Heart right ventricle (tissue), 16 donors: Measurements from ENCODE around the gene SRPX. TPM values are rescaled to one million over a fixed set of nuclear protein-coding genes. Genes with fewer than 3 reads are reported as not detected.

Experiments used
- ATAC-seq, 8 donors: fragments of 200-7000 bp; cut with Tn5 transposase; one replicate each; pipeline ENCODE4 v1.9.1; 2020; ENCODE audit warnings: mild to moderate bottlenecking in 8 of 8, moderate library complexity in 8 of 8, moderate number of reproducible peaks in 1 of 8
- DNase-seq, 2 donors: peaks; one replicate each; pipeline ENCODE4 v3.0.0-alpha.2; 2020
- H3K27ac ChIP-seq, 10 donors: fragments of 200-600 bp; sonication (generic) in 2 of 10; one replicate each; pipeline versions ENCODE4 v1.5.0 to v1.8.0; 2020 to 2022; ENCODE audit warnings: mild to moderate bottlenecking in 3 of 10
- H3K27me3 ChIP-seq, 7 donors: fragments of 200-600 bp; one replicate each; pipeline ENCODE4 v1.8.0; 2021 to 2022; ENCODE audit warnings: mild to moderate bottlenecking in 2 of 7
- H3K36me3 ChIP-seq, 9 donors: fragments of 200-600 bp; sonication (generic) in 1 of 9; one replicate each; pipeline versions ENCODE4 v1.5.0 to v1.8.0; 2020 to 2022; ENCODE audit warnings: mild to moderate bottlenecking in 2 of 9
- H3K4me1 ChIP-seq, 9 donors: fragments of 200-600 bp; sonication (generic) in 1 of 9; one replicate each; pipeline versions ENCODE4 v1.5.0 to v1.8.0; 2020 to 2022; ENCODE audit warnings: mild to moderate bottlenecking in 4 of 9
- H3K4me3 ChIP-seq, 10 donors: fragments of 200-600 bp; sonication (generic) in 2 of 10; one replicate each; pipeline versions ENCODE4 v1.5.0 to v1.8.0; 2020 to 2022; ENCODE audit warnings: mild to moderate bottlenecking in 7 of 10, moderate library complexity in 2 of 10
- H3K9me3 ChIP-seq, 11 donors: fragments of 200-600 bp in 10 of 11; sonication (generic) in 2 of 11; one replicate each; pipeline versions ENCODE4 v1.5.0 to v1.8.0; 2013 to 2022; ENCODE audit warnings: mild to moderate bottlenecking in 2 of 11, control low read depth in 1 of 11, moderate library complexity in 1 of 11
- WGBS, 2 donors: extraction: QIAGEN DNeasy Blood & Tissue Kit; methylation state at CpG; one replicate each; pipeline ENCODE4 v1.1.7; 2013; ENCODE audit warnings: inconsistent platforms in 1 of 2; 5-methylcytosine and 5-hydroxymethylcytosine counted together
- intact Hi-C, 10 donors: fragments of 100-400 bp; cut with DNase I; formaldehyde crosslinking; loops; one replicate each; pipeline versions ENCODE4 v1.11.1 to v1.14.2; 2022
- polyA plus RNA-seq, 2 donors: library from polyadenylated mRNA; stranded (reverse); fragments of 200-250 nt; gene quantifications; one replicate each; pipeline ENCODE4 v1.2.3, GENCODE V29; 2013
- total RNA-seq, 10 donors: library from RNA; stranded (reverse); fragmentation: NEBNext Ultra II Directional in 3 of 10; extraction: Animal tissue kit (Norgen Biotek cat#: 25700) in 3 of 10; gene quantifications; one replicate each; pipeline versions ENCODE4 v1.2.1 to v1.2.4, GENCODE V29; 2021 to 2023
- TF ChIP-seq, protein P1 (sequence below), 9 donors: fragments of 200-600 bp; sonication (generic) in 2 of 9; IDR thresholded peaks; one replicate each; pipeline versions ENCODE4 v1.5.0 to v1.8.0; 2021 to 2022; ENCODE audit warnings: antibody characterized with exemption in 9 of 9, mild to moderate bottlenecking in 5 of 9, moderate library complexity in 1 of 9
- donor health status: Arrhythmogenic right ventricular cardiomyopathy.
- donor health status: ischemic (EF 13 %, LVEDD 7.1; RV severe dilation, severe dysfunction).
- donor health status: healthy with polysubstance abuse.
- donor health status: DM: no; HTN: yes; CAD: no.
- donor health status: DM: no; HTN: no; CAD: no.
- donor health status: ischemic (EF 25% LVEDD 6.9; RV normal size, moderate dysfunction).
- donor health status: ischemic (EF 25% LVEDD 5.7; RV mildly dilated, moderate dysfunction).
- donor health status: healthy.
- donor health status: DM: yes; HTN: yes; CAD: no.
- donor health status: Ischemic cardiomyopathy.
- donor health status: ischemic (EF 35%, LVEDD 5.7; RV mildly dilated, moderate dysfunction).
- donor health status: nonischemic (EF 11% LVEDD 7.7; RV severe dilation, severe dysfunction).
- donor health status: DM: yes; HTN: yes; CAD: no.
- donor health status: PGD.
- donor health status: ischemic (EF 29% LVEDD 5.4; RV normal size, mild dysfunction).
- donor health status: nonischemic (EF 23%, LVEDD 6.1; RV moderate dilation, normal function).

Gene SRPX
- total and polyA plus RNA-seq, 12 donors, result 34.8 to 204 (median 49.8) TPM

DNA sequence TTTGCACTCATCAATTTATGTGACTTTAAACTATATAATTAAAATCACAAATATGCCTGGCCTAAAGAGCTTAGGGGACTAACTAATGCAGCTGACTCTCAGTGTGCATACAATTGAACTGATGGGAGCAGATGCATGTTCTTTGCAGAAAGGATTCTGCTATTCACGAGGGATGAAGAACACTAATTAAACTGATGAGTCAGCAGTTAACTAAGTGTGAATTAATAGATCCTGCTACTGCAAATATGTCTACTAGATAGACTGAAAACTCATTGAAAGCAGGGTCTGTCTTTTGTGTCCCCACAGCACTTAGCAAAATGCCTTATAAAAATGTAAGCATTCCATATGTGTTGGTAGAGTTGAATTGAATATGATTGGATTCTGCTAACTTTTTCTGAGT is 104.0 kb downstream of the SRPX start:
- H3K9me3 ChIP-seq, result no peaks in the 10 kb centered on the region
- DNase-seq (no peak), ATAC-seq (no peak)
- intact Hi-C loops, result no loop called here
- H3K4me3 ChIP-seq, result no peak overlapping the region
- H3K27me3 ChIP-seq, result peaks cover 0 to 11% (median 0%) of the 10 kb centered on the region in 7 donors
- TF ChIP-seq, protein P1, sequence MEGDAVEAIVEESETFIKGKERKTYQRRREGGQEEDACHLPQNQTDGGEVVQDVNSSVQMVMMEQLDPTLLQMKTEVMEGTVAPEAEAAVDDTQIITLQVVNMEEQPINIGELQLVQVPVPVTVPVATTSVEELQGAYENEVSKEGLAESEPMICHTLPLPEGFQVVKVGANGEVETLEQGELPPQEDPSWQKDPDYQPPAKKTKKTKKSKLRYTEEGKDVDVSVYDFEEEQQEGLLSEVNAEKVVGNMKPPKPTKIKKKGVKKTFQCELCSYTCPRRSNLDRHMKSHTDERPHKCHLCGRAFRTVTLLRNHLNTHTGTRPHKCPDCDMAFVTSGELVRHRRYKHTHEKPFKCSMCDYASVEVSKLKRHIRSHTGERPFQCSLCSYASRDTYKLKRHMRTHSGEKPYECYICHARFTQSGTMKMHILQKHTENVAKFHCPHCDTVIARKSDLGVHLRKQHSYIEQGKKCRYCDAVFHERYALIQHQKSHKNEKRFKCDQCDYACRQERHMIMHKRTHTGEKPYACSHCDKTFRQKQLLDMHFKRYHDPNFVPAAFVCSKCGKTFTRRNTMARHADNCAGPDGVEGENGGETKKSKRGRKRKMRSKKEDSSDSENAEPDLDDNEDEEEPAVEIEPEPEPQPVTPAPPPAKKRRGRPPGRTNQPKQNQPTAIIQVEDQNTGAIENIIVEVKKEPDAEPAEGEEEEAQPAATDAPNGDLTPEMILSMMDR (IDR thresholded peaks at IDR 0.05), result no peak
- no peaks in the 10 kb centered on the region for H3K4me1 ChIP-seq
- no peak overlapping the region for H3K27ac ChIP-seq
- no peaks in the 10 kb centered on the region for H3K36me3 ChIP-seq
- 71 to 75% methylated on average over 1 of the region's 1 CpG for WGBS, 2 donors

DNA sequence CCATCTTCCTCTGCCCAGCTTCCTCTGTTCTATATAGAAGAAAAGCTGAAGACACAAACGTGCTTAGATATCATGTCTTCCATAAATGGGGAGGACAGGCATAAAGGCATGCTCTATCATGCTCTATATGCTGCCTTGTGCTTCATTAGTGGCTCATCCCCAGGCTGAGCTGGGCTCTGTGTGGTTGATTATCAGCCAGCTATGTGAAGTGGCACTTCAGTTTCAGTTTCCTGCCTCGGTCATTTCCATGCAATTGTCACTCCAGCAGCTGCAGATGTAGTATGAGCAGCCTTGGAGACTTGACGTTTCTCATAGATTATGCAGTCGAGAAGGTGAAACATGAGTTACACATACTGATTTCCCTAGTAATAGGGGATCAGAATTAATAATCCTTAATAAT is 108.1 kb downstream of the SRPX start:
- Histone ChIP-seq H3K27me3 (peaks cover 0 to 17% (median 0%) of the 10 kb centered on the region in 7 donors), H3K27ac (no peak overlapping the region), H3K4me1 (no peaks in the 10 kb centered on the region), H3K9me3 (no peaks in the 10 kb centered on the region), H3K36me3 (no peaks in the 10 kb centered on the region), H3K4me3 (no peak overlapping the region)
- 40 to 49% methylated on average over 4 of the region's 4 CpGs for WGBS, 2 donors
- TF ChIP-seq, protein P1 (IDR thresholded peaks at IDR 0.05), result no peak
- DNase-seq, result no peak
- intact Hi-C loops, result no loop called here
- no peak for ATAC-seq

DNA sequence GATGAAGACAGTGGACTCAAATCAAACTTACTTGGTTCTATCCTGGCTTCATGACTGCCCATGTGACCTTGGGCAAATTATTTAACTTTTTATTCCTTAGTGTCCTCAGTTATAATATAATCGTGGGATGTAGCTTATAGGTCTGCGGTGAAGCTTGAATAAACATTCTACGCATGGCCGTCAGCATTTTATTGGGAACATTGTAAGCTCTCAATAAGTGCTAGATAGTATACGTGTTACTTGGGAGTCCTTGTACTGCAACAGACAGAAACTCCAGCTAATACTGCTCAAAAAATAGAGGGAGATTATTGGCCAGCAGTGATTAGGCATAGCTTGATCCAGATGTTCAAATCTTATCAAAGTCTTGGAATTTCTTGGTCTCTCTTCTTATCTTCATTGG is 109.5 kb downstream of the SRPX start:
- Histone ChIP-seq H3K27me3 (peaks cover 0 to 14% (median 0%) of the 10 kb centered on the region in 7 donors), H3K4me1 (no peaks in the 10 kb centered on the region), H3K27ac (no peak overlapping the region), H3K9me3 (no peaks in the 10 kb centered on the region), H3K36me3 (no peaks in the 10 kb centered on the region), H3K4me3 (no peak overlapping the region)
- WGBS, 2 donors, result 95 to 99% methylated on average over 5 of the region's 5 CpGs
- intact Hi-C loops, result no loop called here
- ATAC-seq (no peak), DNase-seq (no peak)
- TF ChIP-seq, protein P1 (IDR thresholded peaks at IDR 0.05), result no peak

DNA sequence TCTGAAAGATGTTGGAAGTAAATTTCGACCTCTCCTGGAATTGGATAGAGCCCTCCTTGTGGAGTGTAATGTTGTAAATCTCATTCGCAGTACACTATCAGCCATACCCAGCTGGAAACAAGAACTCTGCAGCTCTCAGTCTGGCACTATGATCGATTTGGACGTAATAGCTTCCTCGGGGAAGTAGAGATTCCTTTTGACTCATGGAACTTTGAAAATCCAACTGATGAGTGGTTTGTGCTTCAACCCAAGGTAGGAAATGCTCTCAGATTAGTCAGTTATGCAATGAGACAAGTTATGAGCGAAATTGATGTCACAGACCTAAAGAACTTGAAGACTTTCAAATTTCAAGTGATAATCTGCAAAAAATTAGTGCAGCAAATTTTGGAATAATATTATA is 110.4 kb downstream of the SRPX start:
- ATAC-seq (no peak), DNase-seq (no peak)
- no peak overlapping the region for H3K27ac ChIP-seq
- no peaks in the 10 kb centered on the region for H3K4me1 ChIP-seq
- intact Hi-C loops, result no loop called here
- H3K27me3 ChIP-seq, result peaks cover 0 to 14% (median 0%) of the 10 kb centered on the region in 7 donors
- WGBS, 2 donors, result 64 to 68% methylated on average over 6 of the region's 6 CpGs
- no peaks in the 10 kb centered on the region for H3K9me3 ChIP-seq
- H3K4me3 ChIP-seq, result no peak overlapping the region
- TF ChIP-seq, protein P1 (IDR thresholded peaks at IDR 0.05), result no peak
- H3K36me3 ChIP-seq, result no peaks in the 10 kb centered on the region
